GM19239 (cell line): ENCODE data around the gene SMPX.

Experiments used
- DNase-seq: peaks from one replicate; pipeline ENCODE4 v3.0.0; 2011; ENCODE audit warnings: low spot score; ENCODE audit not compliant: insufficient read length
- FAIRE-seq: peaks from 2 replicates; lab custom pipeline; 2011; peaks lifted over from hg19 to GRCh38; lab: Jason Lieb, UNC

SMPX gene

GRCh38 chrX:21745756-21746155 is 12.2 kb downstream of the SMPX start:
- no peak for DNase-seq
- FAIRE-seq, result peak; percentile 82

- FAIRE-seq, result no peak
- no peak for DNase-seq
Measured at GRCh38 chrX:21744721-21745120, 13.2 kb downstream of the SMPX start.

- DNase-seq (no peak), FAIRE-seq (no peak)
Measured at GRCh38 chrX:21744060-21744459, 13.9 kb downstream of the SMPX start.

- DNase-seq (no peak), FAIRE-seq (no peak)
Measured at GRCh38 chrX:21741869-21742701, 15.8 kb downstream of the SMPX start.

- no peak for FAIRE-seq
- DNase-seq, result no peak
Measured at GRCh38 chrX:21741364-21741763, 16.6 kb downstream of the SMPX start.

GRCh38 chrX:21740329-21741274 is 17.3 kb downstream of the SMPX start:
- no peak for DNase-seq
- FAIRE-seq, result peak; percentile 90

GRCh38 chrX:21738950-21739287 is 19.0 kb downstream of the SMPX start:
- DNase-seq (no peak), FAIRE-seq (no peak)

- FAIRE-seq, result no peak
Measured at GRCh38 chrX:21738210-21738949, 19.5 kb downstream of the SMPX start.

GRCh38 chrX:21735768-21736127 is 22.2 kb downstream of the SMPX start:
- no peak for FAIRE-seq

More at GRCh38 chrX:21738210-21738949, 19.5 kb downstream of the SMPX start:
- no peak for DNase-seq

GRCh38 chrX:21735038-21735767 is 22.7 kb downstream of the SMPX start:
- FAIRE-seq, result no peak
- no peak for DNase-seq

More at GRCh38 chrX:21735768-21736127, 22.2 kb downstream of the SMPX start:
- no peak for DNase-seq

- DNase-seq (no peak), FAIRE-seq (no peak)
Measured at GRCh38 chrX:21734175-21734574, 23.7 kb downstream of the SMPX start.

- DNase-seq, result no peak
Measured at GRCh38 chrX:21733705-21734104, 24.2 kb downstream of the SMPX start.

GRCh38 chrX:21730026-21730425 is 27.9 kb downstream of the SMPX start:
- DNase-seq (no peak), FAIRE-seq (no peak)

More at GRCh38 chrX:21733705-21734104, 24.2 kb downstream of the SMPX start:
- no peak for FAIRE-seq

GRCh38 chrX:21728276-21728968 is 29.5 kb downstream of the SMPX start:
- DNase-seq, result no peak
- no peak for FAIRE-seq

GRCh38 chrX:21725916-21726315 is 32.0 kb downstream of the SMPX start:
- no peak for DNase-seq
- FAIRE-seq, result no peak

- FAIRE-seq, result no peak
- DNase-seq, result no peak
Measured at GRCh38 chrX:21725496-21725895, 32.4 kb downstream of the SMPX start.

- DNase-seq (no peak), FAIRE-seq (no peak)
Measured at GRCh38 chrX:21723814-21724213, 34.1 kb downstream of the SMPX start.

GRCh38 chrX:21723084-21723483 is 34.8 kb downstream of the SMPX start:
- DNase-seq, result no peak
- FAIRE-seq, result no peak

- no peak for FAIRE-seq
- no peak for DNase-seq
Measured at GRCh38 chrX:21721195-21721594, 36.7 kb downstream of the SMPX start.
